ENCODE measurements around the gene NOTCH3. TPM values are rescaled to one million over a fixed set of nuclear protein-coding genes. Genes with fewer than 3 reads are reported as not detected.
A peak's percentile ranks its signal among the peaks of the same experiment; 100 is the strongest.

Gene NOTCH3
- total RNA-seq, 1 experiment from 2014 or later, result 0.45 TPM

DNA sequence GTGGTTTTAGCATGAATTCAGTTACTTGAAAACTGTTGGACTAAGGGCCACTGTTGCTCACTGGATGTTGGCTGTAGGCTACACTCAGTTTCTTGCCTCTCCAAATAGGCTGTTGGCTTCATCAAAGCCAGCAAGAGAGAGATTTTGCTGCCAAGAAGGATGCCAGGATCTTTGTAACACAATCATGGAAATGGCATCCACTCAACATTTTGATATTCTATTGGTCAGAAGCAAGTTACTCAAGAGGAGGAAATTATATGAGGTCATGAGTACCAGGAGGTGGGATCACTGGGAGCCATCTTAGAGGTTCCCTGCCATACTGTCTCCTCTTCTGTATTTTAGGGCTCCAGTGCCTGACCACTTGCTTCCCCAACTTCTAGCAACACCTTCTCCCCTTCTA is 63.0 kb downstream of the NOTCH3 start:
- H3K4me3 ChIP-seq (ENCODE audit: low read length), result no peak overlapping the region
- H3K4me2 ChIP-seq (ENCODE audit: low read depth, low read length, poor library complexity, severe bottlenecking), result no peak overlapping the region
- no peaks in the 10 kb centered on the region for H3K79me2 ChIP-seq (ENCODE audit: low read length)
- no peak for DNase-seq
- H3K4me1 ChIP-seq (ENCODE audit: low read length), result no peaks in the 10 kb centered on the region
- H3K36me3 ChIP-seq (ENCODE audit: insufficient read depth, low read length), result no peaks in the 10 kb centered on the region
- H4K20me1 ChIP-seq (ENCODE audit: insufficient read depth, low read depth, low read length), result no peaks in the 10 kb centered on the region
- no peaks in the 10 kb centered on the region for H3K9me2 ChIP-seq (replicated peaks; ENCODE audit: insufficient read depth, low read length)
- no peak overlapping the region for H3K9ac ChIP-seq (ENCODE audit: low read length)
- no peaks in the 10 kb centered on the region for H3K27me3 ChIP-seq (ENCODE audit: low read length)
- no peak overlapping the region for H3K27ac ChIP-seq (ENCODE audit: low read length)
- no peak overlapping the region for H2AFZ ChIP-seq (ENCODE audit: low read length)
- no peaks in the 10 kb centered on the region for H3K9me3 ChIP-seq (ENCODE audit: low read length)

DNA sequence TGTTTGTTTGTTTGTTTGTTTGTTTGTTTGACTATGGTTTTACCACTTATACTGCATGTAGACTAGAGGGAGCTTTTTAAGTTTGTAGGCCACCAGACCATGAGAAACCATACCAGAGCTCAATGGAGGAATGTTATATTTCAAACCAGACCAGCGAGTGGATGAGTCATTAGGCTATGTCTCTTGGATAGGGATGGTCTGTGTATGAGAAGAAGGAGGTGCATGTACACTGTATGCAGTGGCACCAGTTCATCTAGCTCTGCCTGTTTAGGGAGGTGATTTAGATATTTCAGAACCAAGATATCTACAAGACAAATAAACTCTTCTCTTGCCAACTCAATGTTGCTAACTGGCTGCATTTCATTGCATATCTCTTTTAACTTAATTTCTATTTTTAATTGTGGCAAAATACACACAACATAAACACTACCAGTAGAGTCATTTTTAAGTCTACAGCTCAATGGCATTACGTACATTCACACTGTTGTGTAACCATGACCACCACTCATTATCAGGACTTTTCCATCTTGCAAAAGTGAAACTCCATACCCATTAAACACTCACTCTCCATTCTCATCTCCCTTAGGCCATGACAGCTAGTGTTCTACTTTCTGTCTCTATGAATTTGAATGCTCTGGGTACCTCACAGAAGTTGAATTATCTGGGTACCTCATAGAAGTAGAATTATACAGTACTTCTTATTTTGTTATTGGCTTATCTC is 64.4 kb downstream of the NOTCH3 start:
- Histone ChIP-seq H3K9me3 (ENCODE audit: low read length) (no peaks in the 10 kb centered on the region), H3K4me1 (ENCODE audit: low read length) (no peaks in the 10 kb centered on the region), H3K79me2 (ENCODE audit: low read length) (no peaks in the 10 kb centered on the region), H3K27me3 (ENCODE audit: low read length) (no peaks in the 10 kb centered on the region), H3K4me2 (ENCODE audit: low read depth, low read length, poor library complexity, severe bottlenecking) (no peak overlapping the region), H2AFZ (ENCODE audit: low read length) (no peak overlapping the region), H4K20me1 (ENCODE audit: insufficient read depth, low read depth, low read length) (no peaks in the 10 kb centered on the region), H3K36me3 (ENCODE audit: insufficient read depth, low read length) (no peaks in the 10 kb centered on the region), H3K9me2 (replicated peaks; ENCODE audit: insufficient read depth, low read length) (no peaks in the 10 kb centered on the region), H3K9ac (ENCODE audit: low read length) (no peak overlapping the region), H3K27ac (ENCODE audit: low read length) (no peak overlapping the region), H3K4me3 (ENCODE audit: low read length) (no peak overlapping the region)
- DNase-seq, result peak; percentile 5

DNA sequence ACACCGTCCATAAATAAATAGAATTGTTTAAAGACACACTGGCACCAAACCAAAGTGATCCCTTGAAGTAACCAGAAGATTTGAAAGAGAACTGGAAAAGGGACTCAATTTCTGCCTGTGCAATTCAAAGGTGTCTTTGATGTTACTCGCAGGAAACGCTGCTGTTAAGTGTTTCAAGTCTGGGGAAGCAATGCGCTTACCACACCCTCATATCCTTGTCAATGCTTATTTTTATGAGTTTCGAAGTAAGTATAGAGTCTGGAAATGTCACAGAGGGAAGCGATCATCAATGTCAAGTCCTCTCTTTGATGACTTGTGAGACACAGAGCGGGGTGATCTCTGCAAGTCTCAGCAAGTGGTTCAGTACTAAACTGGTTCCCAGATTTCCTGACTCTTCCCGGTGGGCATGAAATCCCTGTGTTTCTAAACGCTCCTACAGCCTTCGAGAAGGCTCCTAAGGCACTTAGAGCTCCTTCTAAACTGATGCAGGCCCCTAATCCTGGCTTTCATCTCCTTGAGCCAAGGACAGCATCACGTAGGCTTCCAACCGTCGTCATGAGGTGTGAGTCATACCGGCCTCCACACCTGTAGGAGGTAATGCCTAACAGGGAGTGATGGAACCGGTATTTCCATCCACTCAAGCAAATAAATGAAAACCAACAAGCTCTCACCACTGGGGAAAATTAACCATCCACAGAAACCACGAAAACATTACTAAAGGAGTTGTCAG is 70.8 kb downstream of the NOTCH3 start:
- H3K4me1 ChIP-seq (ENCODE audit: low read length), result peaks cover 6% of the 10 kb centered on the region
- H3K36me3 ChIP-seq (ENCODE audit: insufficient read depth, low read length), result no peaks in the 10 kb centered on the region
- H3K4me2 ChIP-seq (ENCODE audit: low read depth, low read length, poor library complexity, severe bottlenecking), result no peak overlapping the region
- H3K9me2 ChIP-seq (replicated peaks; ENCODE audit: insufficient read depth, low read length), result no peaks in the 10 kb centered on the region
- no peak overlapping the region for H3K9ac ChIP-seq (ENCODE audit: low read length)
- DNase-seq, result peak; percentile 15
- no peaks in the 10 kb centered on the region for H3K27me3 ChIP-seq (ENCODE audit: low read length)
- H2AFZ ChIP-seq (ENCODE audit: low read length), result no peak overlapping the region
- no peaks in the 10 kb centered on the region for H3K9me3 ChIP-seq (ENCODE audit: low read length)
- H3K27ac ChIP-seq (ENCODE audit: low read length), result no peak overlapping the region
- H4K20me1 ChIP-seq (ENCODE audit: insufficient read depth, low read depth, low read length), result no peaks in the 10 kb centered on the region
- H3K79me2 ChIP-seq (ENCODE audit: low read length), result no peaks in the 10 kb centered on the region; the same call in 1 of the 2 replicates
- no peak overlapping the region for H3K4me3 ChIP-seq (ENCODE audit: low read length)

GRCh38 chr19:15128162-15128770 is 72.5 kb downstream of the NOTCH3 start:
- no peaks in the 10 kb centered on the region for H4K20me1 ChIP-seq (ENCODE audit: insufficient read depth, low read depth, low read length)
- H3K4me3 ChIP-seq (ENCODE audit: low read length), result no peak overlapping the region
- H3K4me1 ChIP-seq (ENCODE audit: low read length), result peaks cover 12% of the 10 kb centered on the region
- H3K4me2 ChIP-seq (ENCODE audit: low read depth, low read length, poor library complexity, severe bottlenecking), result no peak overlapping the region
- H3K9me3 ChIP-seq (ENCODE audit: low read length), result no peaks in the 10 kb centered on the region
- H3K27me3 ChIP-seq (ENCODE audit: low read length), result no peaks in the 10 kb centered on the region
- H2AFZ ChIP-seq (ENCODE audit: low read length), result no peak overlapping the region
- H3K79me2 ChIP-seq (ENCODE audit: low read length), result peaks cover 17% of the 10 kb centered on the region; the same call in 1 of the 2 replicates
- H3K36me3 ChIP-seq (ENCODE audit: insufficient read depth, low read length), result no peaks in the 10 kb centered on the region
- DNase-seq, result peak; percentile 4
- H3K9ac ChIP-seq (ENCODE audit: low read length), result no peak overlapping the region
- H3K9me2 ChIP-seq (replicated peaks; ENCODE audit: insufficient read depth, low read length), result no peaks in the 10 kb centered on the region
- H3K27ac ChIP-seq (ENCODE audit: low read length), result no peak overlapping the region

DNA sequence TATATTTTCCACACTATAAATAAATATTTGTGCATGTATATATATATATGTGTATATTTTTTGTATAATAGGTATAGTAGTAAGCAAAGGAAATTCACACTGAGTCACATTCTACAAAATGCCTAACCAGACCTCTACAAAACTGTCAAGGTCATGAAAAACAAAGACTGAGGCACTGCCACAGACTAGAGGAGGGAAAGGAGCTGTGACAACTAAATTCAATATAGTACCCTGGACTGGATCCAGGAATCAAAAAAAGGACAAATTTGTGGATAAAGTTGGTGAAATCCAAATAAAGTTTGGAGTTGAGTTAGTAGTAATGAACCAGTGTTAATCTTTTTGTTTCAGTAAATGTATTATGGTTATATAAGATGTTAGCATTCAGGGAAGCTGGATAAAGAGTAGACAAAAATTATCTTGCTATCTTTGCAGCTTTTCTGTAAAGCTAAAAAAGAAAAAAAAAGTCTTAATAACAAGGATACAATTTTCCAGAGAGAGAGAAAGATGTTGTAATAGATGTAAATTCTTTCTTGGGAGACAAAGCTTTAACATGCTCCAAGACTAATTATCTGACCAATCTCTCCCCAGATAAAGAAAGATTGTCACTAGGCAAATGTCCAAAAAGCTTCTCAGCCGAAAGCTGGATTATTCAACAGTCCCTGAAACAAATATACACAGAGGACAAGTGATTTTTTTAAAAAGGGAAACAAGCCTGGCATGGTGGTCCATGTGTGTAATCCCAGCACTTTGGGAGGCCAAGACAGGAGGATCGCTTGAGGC is 74.5 kb downstream of the NOTCH3 start:
- DNase-seq, result peak; percentile 36
- Histone ChIP-seq H3K4me3 (ENCODE audit: low read length) (peak overlapping the region; percentile 90), H3K36me3 (ENCODE audit: insufficient read depth, low read length) (no peaks in the 10 kb centered on the region), H3K4me1 (ENCODE audit: low read length) (peaks cover 12% of the 10 kb centered on the region), H3K27me3 (ENCODE audit: low read length) (no peaks in the 10 kb centered on the region), H3K9me2 (replicated peaks; ENCODE audit: insufficient read depth, low read length) (no peaks in the 10 kb centered on the region), H3K9ac (ENCODE audit: low read length) (peak overlapping the region; percentile 63), H2AFZ (ENCODE audit: low read length) (no peak overlapping the region), H4K20me1 (ENCODE audit: insufficient read depth, low read depth, low read length) (no peaks in the 10 kb centered on the region), H3K79me2 (ENCODE audit: low read length) (peaks cover 19% of the 10 kb centered on the region; the same call in 1 of the 2 replicates), H3K27ac (ENCODE audit: low read length) (0 out of 2 replicates have a peak overlapping the region, but pooled peaks have one; percentile 23), H3K9me3 (ENCODE audit: low read length) (no peaks in the 10 kb centered on the region), H3K4me2 (ENCODE audit: low read depth, low read length, poor library complexity, severe bottlenecking) (peak overlapping the region; percentile 91)

- peak overlapping the region; percentile 94 for H3K9ac ChIP-seq (ENCODE audit: low read length)
- H3K9me2 ChIP-seq (replicated peaks; ENCODE audit: insufficient read depth, low read length), result no peaks in the 10 kb centered on the region
- no peaks in the 10 kb centered on the region; the same call in 1 of the 2 replicates for H3K36me3 ChIP-seq (ENCODE audit: insufficient read depth, low read length)
- DNase-seq, result peak; percentile 100
- peak overlapping the region; percentile 90 for H3K4me3 ChIP-seq (ENCODE audit: low read length)
- H3K4me1 ChIP-seq (ENCODE audit: low read length), result peaks cover 12% of the 10 kb centered on the region
- H3K27me3 ChIP-seq (ENCODE audit: low read length), result no peaks in the 10 kb centered on the region
- no peaks in the 10 kb centered on the region for H3K9me3 ChIP-seq (ENCODE audit: low read length)
- H3K27ac ChIP-seq (ENCODE audit: low read length), result peak overlapping the region; percentile 55
- H3K79me2 ChIP-seq (ENCODE audit: low read length), result peaks cover 19% of the 10 kb centered on the region; the same call in 1 of the 2 replicates
- H3K4me2 ChIP-seq (ENCODE audit: low read depth, low read length, poor library complexity, severe bottlenecking), result peak overlapping the region; percentile 91
- no peaks in the 10 kb centered on the region for H4K20me1 ChIP-seq (ENCODE audit: insufficient read depth, low read depth, low read length)
- H2AFZ ChIP-seq (ENCODE audit: low read length), result peak overlapping the region; percentile 87
These were observed 75.3 kb downstream of the NOTCH3 start for GRCh38 chr19:15125232-15126067.

DNA sequence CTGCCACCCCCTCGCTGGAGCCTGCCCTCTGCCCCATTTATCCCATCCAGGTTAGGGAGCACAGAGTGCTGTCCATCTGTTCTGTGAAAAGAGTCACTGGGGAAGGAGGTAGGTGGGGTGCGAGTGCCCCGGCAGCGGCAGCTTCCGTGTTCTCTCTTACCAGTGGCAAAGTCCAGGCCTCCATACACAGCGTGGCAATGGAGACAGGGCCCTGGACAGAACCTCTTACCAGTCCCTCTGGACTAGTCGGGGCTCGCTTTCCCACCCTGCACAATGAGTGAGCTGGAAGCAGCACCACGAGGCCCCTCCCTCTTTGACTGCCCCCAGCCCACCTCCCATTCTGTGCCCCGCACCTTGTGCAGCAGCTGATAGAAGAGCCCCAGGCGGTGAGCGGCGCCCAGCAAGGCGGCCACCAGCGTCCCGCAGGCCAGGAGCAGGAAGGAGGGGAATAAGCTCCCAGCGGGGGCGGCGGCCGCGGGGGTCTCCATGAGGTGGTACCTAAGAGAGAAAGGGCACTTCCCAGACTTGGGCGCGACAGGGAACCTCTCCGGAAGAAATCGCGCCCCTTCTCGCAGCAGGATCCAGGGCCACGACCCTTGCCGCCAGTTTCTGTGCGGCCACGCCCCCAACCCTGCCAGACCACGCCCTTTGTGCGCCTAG is 76.1 kb downstream of the NOTCH3 start:
- Histone ChIP-seq H2AFZ (ENCODE audit: low read length) (peak overlapping the region; percentile 87), H3K9ac (ENCODE audit: low read length) (peak overlapping the region; percentile 94), H3K27me3 (ENCODE audit: low read length) (no peaks in the 10 kb centered on the region), H3K9me2 (replicated peaks; ENCODE audit: insufficient read depth, low read length) (no peaks in the 10 kb centered on the region), H3K4me1 (ENCODE audit: low read length) (peaks cover 12% of the 10 kb centered on the region), H3K4me2 (ENCODE audit: low read depth, low read length, poor library complexity, severe bottlenecking) (peak overlapping the region; percentile 91), H4K20me1 (ENCODE audit: insufficient read depth, low read depth, low read length) (no peaks in the 10 kb centered on the region), H3K27ac (ENCODE audit: low read length) (no peak overlapping the region), H3K79me2 (ENCODE audit: low read length) (peaks cover 19% of the 10 kb centered on the region; the same call in 1 of the 2 replicates), H3K9me3 (ENCODE audit: low read length) (no peaks in the 10 kb centered on the region), H3K36me3 (ENCODE audit: insufficient read depth, low read length) (peaks cover 3% of the 10 kb centered on the region; the same call in 1 of the 2 replicates), H3K4me3 (ENCODE audit: low read length) (peak overlapping the region; percentile 90)
- DNase-seq, result peak; percentile 63
